Subcutaneous abdominal adipose tissue (tissue), 5 donors: ENCODE measurements around the gene ASAP2.

ENCODE experiments used
- H3K27ac ChIP-seq: one replicate; pipeline ENCODE4 v1.7.0; 2013; ENCODE audit warnings: low read depth, mild to moderate bottlenecking, inconsistent platforms, low read length, moderate library complexity
- H3K27me3 ChIP-seq, 5 donors: one replicate each; pipeline ENCODE4 v1.7.0; 2013; ENCODE audit warnings: low read length in 5 of 5, inconsistent platforms in 1 of 5; ENCODE audit not compliant: control insufficient read depth in 5 of 5, insufficient read depth in 4 of 5
- H3K36me3 ChIP-seq, 5 donors: one replicate each; pipeline ENCODE4 v1.7.0; 2013; ENCODE audit warnings: low read length in 5 of 5; ENCODE audit not compliant: control insufficient read depth in 5 of 5, insufficient read depth in 5 of 5
- H3K4me1 ChIP-seq, 5 donors: one replicate each; pipeline ENCODE4 v1.7.0; 2013; ENCODE audit warnings: low read length in 5 of 5, mild to moderate bottlenecking in 3 of 5, moderate library complexity in 1 of 5; ENCODE audit not compliant: control insufficient read depth in 5 of 5, insufficient read depth in 5 of 5
- H3K4me3 ChIP-seq, 5 donors: one replicate each; pipeline ENCODE4 v1.7.0; 2013; ENCODE audit warnings: low read length in 5 of 5, low read depth in 1 of 5
- H3K9ac ChIP-seq, 5 donors: one replicate each; pipeline ENCODE4 v1.7.0; 2013; ENCODE audit warnings: low read length in 5 of 5, mild to moderate bottlenecking in 4 of 5, moderate library complexity in 3 of 5
- H3K9me3 ChIP-seq, 5 donors: one replicate each; pipeline ENCODE4 v1.7.0; 2013; ENCODE audit warnings: low read length in 5 of 5; ENCODE audit not compliant: control insufficient read depth in 5 of 5
- donor health status: healthy.
- donor health status: healthy.
- donor health status: healthy.
- donor health status: healthy.
- donor health status: healthy.

The ASAP2 gene

GRCh38 chr2:9333591-9334171, 127.1 kb downstream of the ASAP2 start:
- H3K4me1 ChIP-seq, result peaks cover 4 to 30% (median 25%) of the 10 kb centered on the region in 5 donors
- H3K36me3 ChIP-seq, result peaks cover 0 to 27% (median 25%) of the 10 kb centered on the region in 5 donors
- H3K27ac ChIP-seq, result no peak overlapping the region
- no peak overlapping the region for H3K9ac ChIP-seq
- no peak overlapping the region for H3K4me3 ChIP-seq
- H3K9me3 ChIP-seq, result no peaks in the 10 kb centered on the region
- H3K27me3 ChIP-seq, result no peaks in the 10 kb centered on the region

GRCh38 chr2:9334761-9335160, 128.1 kb downstream of the ASAP2 start:
- no peak overlapping the region for H3K27ac ChIP-seq
- H3K9me3 ChIP-seq, result no peaks in the 10 kb centered on the region
- peaks cover 0 to 23% (median 20%) of the 10 kb centered on the region in 5 donors for H3K36me3 ChIP-seq
- H3K9ac ChIP-seq, result no peak overlapping the region
- peaks cover 4 to 24% (median 16%) of the 10 kb centered on the region in 5 donors for H3K4me1 ChIP-seq
- no peak overlapping the region for H3K4me3 ChIP-seq
- H3K27me3 ChIP-seq, result no peaks in the 10 kb centered on the region

- H3K9ac ChIP-seq, result no peak overlapping the region
- peaks cover 0 to 21% (median 18%) of the 10 kb centered on the region in 5 donors for H3K36me3 ChIP-seq
- H3K4me3 ChIP-seq, result no peak overlapping the region
- H3K27ac ChIP-seq, result no peak overlapping the region
- no peaks in the 10 kb centered on the region for H3K9me3 ChIP-seq
- no peaks in the 10 kb centered on the region for H3K27me3 ChIP-seq
- peaks cover 4 to 18% (median 16%) of the 10 kb centered on the region in 5 donors for H3K4me1 ChIP-seq
Measured at GRCh38 chr2:9335322-9335832, 128.8 kb downstream of the ASAP2 start.

GRCh38 chr2:9336241-9336575, 129.6 kb downstream of the ASAP2 start:
- H3K36me3 ChIP-seq, result peaks cover 0 to 25% (median 20%) of the 10 kb centered on the region in 5 donors
- H3K27me3 ChIP-seq, result no peaks in the 10 kb centered on the region
- no peak overlapping the region for H3K27ac ChIP-seq
- H3K4me3 ChIP-seq, result no peak overlapping the region
- no peaks in the 10 kb centered on the region for H3K9me3 ChIP-seq
- H3K4me1 ChIP-seq, result peaks cover 4 to 14% (median 12%) of the 10 kb centered on the region in 5 donors
- no peak overlapping the region for H3K9ac ChIP-seq

GRCh38 chr2:9336576-9337314, 130.1 kb downstream of the ASAP2 start:
- H3K27ac ChIP-seq, result no peak overlapping the region
- no peaks in the 10 kb centered on the region for H3K27me3 ChIP-seq
- peaks cover 4 to 14% (median 12%) of the 10 kb centered on the region in 5 donors for H3K4me1 ChIP-seq
- H3K36me3 ChIP-seq, result peaks cover 0 to 28% (median 23%) of the 10 kb centered on the region in 5 donors
- H3K4me3 ChIP-seq, result no peak overlapping the region
- no peak overlapping the region for H3K9ac ChIP-seq
- no peaks in the 10 kb centered on the region for H3K9me3 ChIP-seq

- Histone ChIP-seq H3K9ac (no peak overlapping the region), H3K27ac (no peak overlapping the region), H3K9me3 (no peaks in the 10 kb centered on the region), H3K36me3 (peaks cover 5 to 37% (median 24%) of the 10 kb centered on the region in 5 donors), H3K27me3 (no peaks in the 10 kb centered on the region), H3K4me3 (no peak overlapping the region), H3K4me1 (peaks cover 4 to 14% (median 12%) of the 10 kb centered on the region in 5 donors)
Measured at GRCh38 chr2:9337901-9338300, 131.3 kb downstream of the ASAP2 start.

GRCh38 chr2:9341337-9341887, 134.8 kb downstream of the ASAP2 start:
- no peak overlapping the region for H3K27ac ChIP-seq
- no peak overlapping the region for H3K9ac ChIP-seq
- H3K4me1 ChIP-seq, result peaks cover 0 to 12% (median 10%) of the 10 kb centered on the region in 5 donors
- no peaks in the 10 kb centered on the region for H3K9me3 ChIP-seq
- H3K36me3 ChIP-seq, result peaks cover 5 to 43% (median 27%) of the 10 kb centered on the region in 5 donors
- no peak overlapping the region for H3K4me3 ChIP-seq
- no peaks in the 10 kb centered on the region for H3K27me3 ChIP-seq

- Histone ChIP-seq H3K9me3 (no peaks in the 10 kb centered on the region), H3K27ac (no peak overlapping the region), H3K36me3 (peaks cover 5 to 43% (median 27%) of the 10 kb centered on the region in 5 donors), H3K4me3 (no peak overlapping the region), H3K9ac (no peak overlapping the region), H3K27me3 (no peaks in the 10 kb centered on the region), H3K4me1 (peaks cover 4 to 13% (median 11%) of the 10 kb centered on the region in 5 donors)
Measured at GRCh38 chr2:9342659-9343058, 136.0 kb downstream of the ASAP2 start.

GRCh38 chr2:9343524-9343923, 136.9 kb downstream of the ASAP2 start:
- H3K36me3 ChIP-seq, result peaks cover 5 to 43% (median 27%) of the 10 kb centered on the region in 5 donors
- no peaks in the 10 kb centered on the region for H3K27me3 ChIP-seq
- H3K4me1 ChIP-seq, result peaks cover 4 to 18% (median 15%) of the 10 kb centered on the region in 5 donors
- no peak overlapping the region for H3K4me3 ChIP-seq
- H3K27ac ChIP-seq, result no peak overlapping the region
- H3K9me3 ChIP-seq, result no peaks in the 10 kb centered on the region
- H3K9ac ChIP-seq, result no peak overlapping the region

GRCh38 chr2:9344434-9344833, 137.8 kb downstream of the ASAP2 start:
- peaks cover 4 to 18% (median 15%) of the 10 kb centered on the region in 5 donors for H3K4me1 ChIP-seq
- H3K36me3 ChIP-seq, result peaks cover 5 to 43% (median 27%) of the 10 kb centered on the region in 5 donors
- H3K9ac ChIP-seq, result no peak overlapping the region
- no peak overlapping the region for H3K27ac ChIP-seq
- no peaks in the 10 kb centered on the region for H3K9me3 ChIP-seq
- no peak overlapping the region for H3K4me3 ChIP-seq
- H3K27me3 ChIP-seq, result no peaks in the 10 kb centered on the region
